ENCODE measurements around the gene FGF4. TPM values are rescaled to one million over a fixed set of nuclear protein-coding genes. Genes with fewer than 3 reads are reported as not detected.

The FGF4 gene
- total and polyA plus RNA-seq, 7 donors = not detected

- peaks cover 0 to 20% (median 8%) of the 10 kb centered on the region in 3 donors for H3K27me3 ChIP-seq (ENCODE audit: insufficient read depth in 3 of 3, low read length in 2 of 3)
- no peak for ATAC-seq
- intact Hi-C loops (cut with DNase I) = no loop called here
Measured at GRCh38 chr11:69750108-69750850, 24.9 kb downstream of the FGF4 start.

GRCh38 chr11:69748637-69749036 lies 26.5 kb downstream of the FGF4 start:
- H3K27ac ChIP-seq = no peak overlapping the region
- H3K36me3 ChIP-seq (ENCODE audit: insufficient read depth in 1 of 2, low read depth in 1 of 2) = no peaks in the 10 kb centered on the region
- ATAC-seq (no peak), DNase-seq (no peak)
- TF ChIP-seq, protein P1, sequence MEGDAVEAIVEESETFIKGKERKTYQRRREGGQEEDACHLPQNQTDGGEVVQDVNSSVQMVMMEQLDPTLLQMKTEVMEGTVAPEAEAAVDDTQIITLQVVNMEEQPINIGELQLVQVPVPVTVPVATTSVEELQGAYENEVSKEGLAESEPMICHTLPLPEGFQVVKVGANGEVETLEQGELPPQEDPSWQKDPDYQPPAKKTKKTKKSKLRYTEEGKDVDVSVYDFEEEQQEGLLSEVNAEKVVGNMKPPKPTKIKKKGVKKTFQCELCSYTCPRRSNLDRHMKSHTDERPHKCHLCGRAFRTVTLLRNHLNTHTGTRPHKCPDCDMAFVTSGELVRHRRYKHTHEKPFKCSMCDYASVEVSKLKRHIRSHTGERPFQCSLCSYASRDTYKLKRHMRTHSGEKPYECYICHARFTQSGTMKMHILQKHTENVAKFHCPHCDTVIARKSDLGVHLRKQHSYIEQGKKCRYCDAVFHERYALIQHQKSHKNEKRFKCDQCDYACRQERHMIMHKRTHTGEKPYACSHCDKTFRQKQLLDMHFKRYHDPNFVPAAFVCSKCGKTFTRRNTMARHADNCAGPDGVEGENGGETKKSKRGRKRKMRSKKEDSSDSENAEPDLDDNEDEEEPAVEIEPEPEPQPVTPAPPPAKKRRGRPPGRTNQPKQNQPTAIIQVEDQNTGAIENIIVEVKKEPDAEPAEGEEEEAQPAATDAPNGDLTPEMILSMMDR (IDR thresholded peaks at IDR 0.05) = no peak
- H3K9me3 ChIP-seq = no peaks in the 10 kb centered on the region
- 78 to 88% (median 83%) methylated on average over 11 of the region's 11 CpGs for WGBS, 3 donors
- H3K27me3 ChIP-seq (ENCODE audit: insufficient read depth in 3 of 3, low read length in 2 of 3) = peaks cover 0 to 22% (median 8%) of the 10 kb centered on the region in 3 donors
- H3K4me1 ChIP-seq = no peaks in the 10 kb centered on the region
- no peak overlapping the region for H3K4me3 ChIP-seq
- intact Hi-C loops (cut with DNase I) = no loop called here

More at GRCh38 chr11:69750108-69750850, 24.9 kb downstream of the FGF4 start:
- TF ChIP-seq, protein P1 (IDR thresholded peaks at IDR 0.05) = no peak
- no peaks in the 10 kb centered on the region for H3K36me3 ChIP-seq (ENCODE audit: insufficient read depth in 1 of 2, low read depth in 1 of 2)
- no peaks in the 10 kb centered on the region for H3K9me3 ChIP-seq
- no peaks in the 10 kb centered on the region for H3K4me1 ChIP-seq
- 54 to 65% (median 59%) methylated on average over 11 of the region's 11 CpGs for WGBS, 3 donors
- H3K4me3 ChIP-seq = no peak overlapping the region
- no peak for DNase-seq
- no peak overlapping the region for H3K27ac ChIP-seq

DNA sequence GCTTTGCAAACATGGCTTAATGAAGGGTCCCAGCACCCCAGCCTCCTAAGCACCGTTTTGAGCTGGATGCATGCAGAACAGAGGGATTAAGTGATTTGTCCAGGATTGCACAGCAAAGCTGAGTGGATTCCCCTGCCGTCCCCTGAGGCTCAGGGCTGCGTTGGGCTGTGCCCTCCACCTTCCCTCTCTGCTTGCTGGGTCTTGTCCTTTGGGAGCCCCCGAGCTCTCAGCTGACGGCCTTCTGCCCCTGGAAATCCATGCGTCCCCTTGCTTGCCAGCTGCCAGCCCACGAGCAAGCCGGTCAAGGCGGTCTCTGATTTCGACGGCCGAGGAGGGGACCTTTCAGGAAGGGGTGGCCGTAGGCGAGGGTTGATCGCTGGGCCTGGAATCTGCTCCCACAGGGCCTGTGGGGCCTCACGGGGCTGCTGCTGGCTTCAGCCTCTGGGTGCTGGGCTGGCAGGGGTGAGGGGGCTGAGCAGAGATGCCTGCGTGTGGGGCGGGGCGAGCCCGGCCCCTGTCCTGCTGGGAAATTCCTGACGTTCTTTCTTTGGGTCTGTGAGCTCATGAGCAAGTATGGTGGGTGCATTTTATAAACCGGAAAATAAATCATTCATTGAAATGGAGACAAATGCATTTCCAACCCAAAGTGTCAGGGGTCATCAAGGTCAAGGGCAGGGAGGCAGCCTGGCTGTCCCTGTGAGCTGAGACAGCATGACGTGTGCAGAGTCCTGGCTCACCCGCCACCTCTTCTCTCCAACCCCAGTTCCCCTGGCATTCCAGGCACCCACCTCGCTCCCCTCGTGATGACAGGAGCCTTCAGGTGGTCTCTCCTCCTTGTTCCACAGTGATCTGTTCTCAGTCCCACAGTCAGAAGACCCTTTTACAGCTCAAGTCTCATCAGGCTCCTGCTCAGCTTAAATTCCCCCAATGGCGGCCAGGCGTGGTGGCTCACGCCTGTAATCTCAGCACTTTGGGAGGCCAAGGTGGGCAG lies 28.1 kb downstream of the FGF4 start:
- Histone ChIP-seq H3K27ac (no peak overlapping the region), H3K27me3 (ENCODE audit: insufficient read depth in 3 of 3, low read length in 2 of 3) (peaks cover 0 to 22% (median 8%) of the 10 kb centered on the region in 3 donors), H3K9me3 (no peaks in the 10 kb centered on the region), H3K4me1 (no peaks in the 10 kb centered on the region), H3K36me3 (ENCODE audit: insufficient read depth in 1 of 2, low read depth in 1 of 2) (no peaks in the 10 kb centered on the region), H3K4me3 (no peak overlapping the region)
- ATAC-seq (no peak), DNase-seq (no peak)
- intact Hi-C loops (cut with DNase I) = no loop called here
- TF ChIP-seq, protein P1 (IDR thresholded peaks at IDR 0.05) = no peak
- WGBS, 3 donors = 40 to 44% (median 43%) methylated on average over 29 of the region's 29 CpGs

DNA sequence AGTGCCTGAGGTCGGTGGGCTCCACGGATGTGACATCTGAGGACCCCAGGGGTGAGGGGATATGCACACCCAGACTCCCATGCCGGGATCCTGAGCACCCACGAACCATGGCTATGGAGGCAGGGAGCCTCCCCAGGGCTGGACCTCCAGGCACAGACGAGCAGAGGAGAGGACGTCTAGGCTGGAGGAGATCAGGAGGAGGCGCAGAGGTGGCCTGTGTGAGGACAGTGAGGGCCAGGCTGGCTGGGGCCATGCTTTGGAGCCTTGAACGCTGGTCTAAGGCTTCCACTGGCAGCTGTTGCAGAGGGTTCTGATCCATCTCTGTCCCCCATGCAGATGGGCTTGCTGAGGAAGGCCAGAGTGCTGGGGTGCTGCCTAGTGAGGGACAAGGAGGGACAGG lies 29.0 kb downstream of the FGF4 start:
- ATAC-seq (no peak), DNase-seq (no peak)
- H3K36me3 ChIP-seq (ENCODE audit: insufficient read depth in 1 of 2, low read depth in 1 of 2) = no peaks in the 10 kb centered on the region
- H3K4me3 ChIP-seq = no peak overlapping the region
- WGBS, 3 donors = 69 to 75% (median 73%) methylated on average over 8 of the region's 8 CpGs
- H3K4me1 ChIP-seq = no peaks in the 10 kb centered on the region
- H3K9me3 ChIP-seq = no peaks in the 10 kb centered on the region
- TF ChIP-seq, protein P1 (IDR thresholded peaks at IDR 0.05) = no peak
- intact Hi-C loops (cut with DNase I) = no loop called here
- no peak overlapping the region for H3K27ac ChIP-seq
- H3K27me3 ChIP-seq (ENCODE audit: insufficient read depth in 3 of 3, low read length in 2 of 3) = peaks cover 0 to 22% (median 8%) of the 10 kb centered on the region in 3 donors
